Motor neuron (in vitro differentiated cells): Measurements from ENCODE around the gene INVS. TPM values are rescaled to one million over a fixed set of nuclear protein-coding genes. Genes with fewer than 3 reads are reported as not detected.
"Not testable (repeated sequence)": the region's sequence is repeated elsewhere in the genome, so short reads cannot be mapped to it uniquely, and the experiment has no call there.

ENCODE experiments used
- ATAC-seq, 8 experiments: fragments of 200-7000 bp; cut with Tn5 transposase; replicated peaks in 6 of 8; 2 replicates each; pipeline ENCODE4 v1.8.0; 2021; ENCODE audit warnings: mild to moderate bottlenecking in 8 of 8, moderate library complexity in 8 of 8
- H3K27ac ChIP-seq, 2 donors: fragments of 250-450 bp; sonication (Bioruptor Pico); 2 replicates each; pipeline ENCODE4 v1.9.0; 2021; ENCODE audit warnings: antibody characterized with exemption in 2 of 2, mild to moderate bottlenecking in 2 of 2, moderate library complexity in 1 of 2
- H3K4me1 ChIP-seq, 2 donors: fragments of 250-450 bp; sonication (Bioruptor Pico); replicated peaks in 1 of 2; 2 replicates each; pipeline ENCODE4 v1.6.1; 2021; ENCODE audit warnings: antibody characterized with exemption in 2 of 2, mild to moderate bottlenecking in 2 of 2, moderate library complexity in 1 of 2
- H3K4me3 ChIP-seq, 5 donors: fragments of 250-450 bp; sonication (Bioruptor Pico); 2 replicates each; pipeline ENCODE4 v1.9.0; 2021; ENCODE audit warnings: antibody characterized with exemption in 5 of 5, mild to moderate bottlenecking in 5 of 5, moderate library complexity in 4 of 5
- WGBS, 10 experiments: fragments of 450-650 bp; shearing (Covaris generic); methylation state at CpG; one replicate each; pipeline ENCODE4 v1.0.0; 2022; 5-methylcytosine and 5-hydroxymethylcytosine counted together
- in situ Hi-C, 9 experiments: fragments of 400-800 bp; cut with MboI; loops; one replicate each; pipeline ENCODE4 v1.15.0; 2021; ENCODE audit warnings: low sequenced_read_pairs in 9 of 9, low pct_unique_long_range_greater_than_20kb in 2 of 9; ENCODE audit not compliant: unreplicated experiment in 9 of 9
- total RNA-seq, 8 experiments: library from RNA; unstranded; fragments of 300-600 nt; gene quantifications; 2 replicates each; pipeline versions ENCODE4 v1.2.3 to v1.2.4, GENCODE V29; 2022

INVS gene
- total RNA-seq, 8 experiments from 2014 or later = 9.5 to 23.8 (median 13.8) TPM

DNA sequence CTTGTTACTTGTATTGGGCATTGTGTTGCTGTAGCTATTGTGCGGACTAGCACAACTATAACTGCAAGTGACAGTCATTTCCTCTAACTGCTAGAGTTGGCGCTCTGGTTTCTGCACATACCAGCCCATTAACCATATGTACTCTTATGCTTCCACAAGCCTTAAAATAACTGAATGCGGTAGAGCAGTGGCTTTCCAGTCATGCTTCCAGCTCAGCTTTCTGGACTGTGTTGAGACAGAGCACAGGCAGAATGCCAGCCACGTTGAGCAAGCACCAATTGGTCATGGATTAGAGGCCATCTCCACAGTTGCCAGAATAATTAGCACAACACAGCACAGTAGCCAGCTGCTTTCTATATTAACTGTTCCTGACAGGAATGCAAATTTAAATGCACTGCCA lies 12.2 kb downstream of the INVS start:
- Histone ChIP-seq H3K27ac (no peak overlapping the region), H3K4me3 (no peak overlapping the region), H3K4me1 (peaks cover 10 to 11% of the 10 kb centered on the region in 2 donors)
- peak in 7 of 8 experiments; percentile 34 to 100 (median 83) for ATAC-seq
- 0 to 100% (median 60%) methylated on average over 1 to 4 of the region's 4 CpGs; no CpG with 5 or more reads in 3 of the 10 experiments for WGBS, 10 experiments
- in situ Hi-C loops = no loop called here

DNA sequence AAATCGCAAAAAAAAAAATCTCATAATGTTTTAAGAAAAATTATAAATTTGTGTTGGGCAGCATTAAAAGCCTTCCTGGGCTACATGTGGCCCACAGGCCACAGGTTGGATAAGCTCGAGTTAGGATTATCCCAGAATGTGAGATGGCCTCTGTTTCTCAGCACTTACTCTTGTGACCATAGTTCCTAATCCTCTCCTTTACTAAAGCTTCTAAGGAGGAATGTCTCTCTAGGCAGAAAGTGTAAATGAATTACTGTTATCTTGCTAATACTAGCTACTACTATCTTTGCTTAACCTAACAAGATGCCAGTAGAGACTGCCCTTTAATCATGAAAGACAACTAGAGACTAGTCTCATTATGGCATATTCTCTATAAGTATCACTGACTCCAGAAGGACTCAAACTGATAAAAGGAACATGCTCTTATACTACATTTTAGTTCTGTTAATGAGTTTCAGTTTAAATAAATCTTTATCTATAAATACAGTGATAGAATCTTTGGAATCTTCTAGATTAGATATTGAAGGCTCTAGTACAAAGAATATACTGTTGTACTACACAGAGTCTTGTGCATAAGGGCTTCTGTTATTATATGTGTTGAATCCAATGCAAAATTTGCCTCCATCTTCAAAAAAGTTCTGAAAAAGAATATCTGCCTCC lies 13.8 kb downstream of the INVS start:
- no peak for ATAC-seq
- H3K4me3 ChIP-seq = no peak overlapping the region
- in situ Hi-C loops = no loop called here
- 79 to 100% (median 85%) methylated on average over 1 to 2 of the region's 2 CpGs for WGBS, 10 experiments
- peaks cover 6 to 10% of the 10 kb centered on the region in 2 donors for H3K4me1 ChIP-seq
- H3K27ac ChIP-seq = no peak overlapping the region

GRCh38 chr9:100117316-100117715 lies 18.3 kb downstream of the INVS start:
- WGBS, 10 experiments = 92 to 100% methylated on average over 1 to 2 of the region's 25 CpGs; no CpG with 5 or more reads in 8 of the 10 experiments
- Histone ChIP-seq H3K27ac (no peak overlapping the region), H3K4me1 (no peaks in the 10 kb centered on the region), H3K4me3 (no peak overlapping the region)
- in situ Hi-C loops = no loop called here
- no peak for ATAC-seq

GRCh38 chr9:100120286-100120685 lies 21.2 kb downstream of the INVS start:
- no peaks in the 10 kb centered on the region for H3K4me1 ChIP-seq
- in situ Hi-C loops = no loop called here
- no peak overlapping the region for H3K4me3 ChIP-seq
- no peak for ATAC-seq
- 78 to 100% (median 100%) methylated on average over 1 to 2 of the region's 2 CpGs; no CpG with 5 or more reads in 3 of the 10 experiments for WGBS, 10 experiments
- H3K27ac ChIP-seq = no peak overlapping the region

- no peak for ATAC-seq
- Histone ChIP-seq H3K4me1 (no peaks in the 10 kb centered on the region), H3K27ac (no peak overlapping the region), H3K4me3 (no peak overlapping the region)
- 83 to 100% (median 93%) methylated on average over 1 to 2 of the region's 2 CpGs; no CpG with 5 or more reads in 3 of the 10 experiments for WGBS, 10 experiments
- in situ Hi-C loops = no loop called here
Measured at GRCh38 chr9:100125236-100125635, 26.2 kb downstream of the INVS start.

DNA sequence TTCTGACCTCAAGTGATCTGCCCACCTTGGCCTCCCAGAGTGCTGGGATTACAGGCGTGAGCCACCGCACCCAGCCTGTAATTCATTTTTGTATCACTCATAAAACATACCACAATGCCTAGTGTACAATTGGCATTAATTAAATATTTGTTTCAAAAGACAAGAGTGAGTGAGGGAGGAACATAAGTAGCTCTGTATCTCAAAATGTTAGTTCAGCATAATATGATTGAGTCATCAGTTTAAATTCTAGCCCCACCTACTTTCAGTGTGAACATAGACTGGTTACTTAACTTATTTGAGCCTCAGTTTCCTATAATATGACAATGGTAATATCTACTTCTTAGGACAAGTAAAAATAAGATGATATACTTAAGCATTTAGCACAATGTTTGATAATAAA lies 26.9 kb downstream of the INVS start:
- 0 to 100% (median 64%) methylated on average over 1 to 2 of the region's 2 CpGs; no CpG with 5 or more reads in 6 of the 10 experiments for WGBS, 10 experiments
- ATAC-seq = peak in 2 of 8 experiments; percentile 52 to 65
- Histone ChIP-seq H3K4me3 (no peak overlapping the region), H3K27ac (no peak overlapping the region), H3K4me1 (no peaks in the 10 kb centered on the region)
- in situ Hi-C loops = no loop called here

- Histone ChIP-seq H3K4me3 (no peak overlapping the region), H3K4me1 (no peaks in the 10 kb centered on the region), H3K27ac (no peak overlapping the region)
- in situ Hi-C loops = no loop called here
- ATAC-seq = no peak
- 90 to 100% (median 100%) methylated on average over 1 to 2 of the region's 2 CpGs for WGBS, 10 experiments
Measured at GRCh38 chr9:100126423-100126822, 27.4 kb downstream of the INVS start.

- no peak overlapping the region for H3K4me3 ChIP-seq
- H3K27ac ChIP-seq = no peak overlapping the region
- in situ Hi-C loops = no loop called here
- H3K4me1 ChIP-seq = no peaks in the 10 kb centered on the region
- ATAC-seq = no peak
Measured at GRCh38 chr9:100129772-100130171, 30.7 kb downstream of the INVS start.

DNA sequence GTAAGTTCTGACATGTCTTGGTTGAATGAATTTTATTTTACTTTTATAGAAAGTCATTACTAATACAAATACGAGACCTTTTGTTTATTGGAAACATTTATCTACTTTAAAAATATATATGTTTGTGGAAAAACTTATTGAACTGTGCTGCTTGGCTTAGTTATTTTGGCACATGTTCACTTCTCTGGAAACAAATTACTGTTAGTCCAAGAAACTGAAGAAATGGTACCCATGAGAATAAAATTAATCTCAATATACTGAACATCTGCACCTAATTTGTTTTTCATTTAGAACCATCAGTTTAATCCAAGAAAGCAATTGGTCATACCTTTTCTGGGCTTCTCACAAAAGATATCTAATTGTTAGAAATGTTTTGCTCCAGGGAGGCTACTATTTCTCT lies 32.2 kb downstream of the INVS start:
- no peak overlapping the region for H3K27ac ChIP-seq
- H3K4me1 ChIP-seq = no peaks in the 10 kb centered on the region
- WGBS, 10 experiments = 60 to 100% (median 88%) methylated on average over 1 of the region's 1 CpG; no CpG with 5 or more reads in 2 of the 10 experiments
- in situ Hi-C loops = no loop called here
- no peak overlapping the region for H3K4me3 ChIP-seq
- ATAC-seq = no peak

GRCh38 chr9:100131875-100132430 lies 32.9 kb downstream of the INVS start:
- ATAC-seq = no peak
- no peaks in the 10 kb centered on the region for H3K4me1 ChIP-seq
- no peak overlapping the region for H3K4me3 ChIP-seq
- H3K27ac ChIP-seq = no peak overlapping the region
- WGBS, 10 experiments = 80 to 100% (median 96%) methylated on average over 1 to 3 of the region's 3 CpGs
- in situ Hi-C loops = no loop called here

GRCh38 chr9:100134731-100135130 lies 35.7 kb downstream of the INVS start:
- in situ Hi-C loops = no loop called here
- no peak for ATAC-seq

DNA sequence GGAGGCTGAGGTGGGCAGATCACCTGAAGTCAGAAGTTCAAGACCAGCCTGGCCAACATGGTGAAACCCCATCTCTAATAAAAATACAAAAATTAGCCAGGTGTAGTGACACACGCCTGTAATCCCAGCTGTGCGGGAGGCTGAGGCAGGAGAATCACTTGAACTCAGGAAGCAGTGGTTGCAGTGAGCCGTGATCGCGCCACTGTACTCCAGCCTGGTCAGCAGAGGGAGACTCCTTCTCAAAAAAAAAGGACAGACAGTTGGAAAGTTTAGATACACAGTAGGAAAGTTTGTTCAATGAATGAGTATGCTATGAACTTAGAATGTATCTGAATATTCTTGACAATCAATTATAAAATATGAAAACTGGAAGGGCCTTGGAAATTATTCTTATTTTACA lies 37.8 kb downstream of the INVS start:
- H3K4me1 ChIP-seq, H3K4me3 ChIP-seq, ATAC-seq, in situ Hi-C loops, H3K27ac ChIP-seq: not testable (repeated sequence)
- 60 to 100% (median 89%) methylated on average over 1 to 5 of the region's 5 CpGs; no CpG with 5 or more reads in 3 of the 10 experiments for WGBS, 10 experiments

More at GRCh38 chr9:100134731-100135130, 35.7 kb downstream of the INVS start:
- 60 to 100% (median 90%) methylated on average over 1 to 3 of the region's 3 CpGs for WGBS, 10 experiments
- Histone ChIP-seq H3K4me3 (no peak overlapping the region), H3K27ac (no peak overlapping the region), H3K4me1 (no peaks in the 10 kb centered on the region)

DNA sequence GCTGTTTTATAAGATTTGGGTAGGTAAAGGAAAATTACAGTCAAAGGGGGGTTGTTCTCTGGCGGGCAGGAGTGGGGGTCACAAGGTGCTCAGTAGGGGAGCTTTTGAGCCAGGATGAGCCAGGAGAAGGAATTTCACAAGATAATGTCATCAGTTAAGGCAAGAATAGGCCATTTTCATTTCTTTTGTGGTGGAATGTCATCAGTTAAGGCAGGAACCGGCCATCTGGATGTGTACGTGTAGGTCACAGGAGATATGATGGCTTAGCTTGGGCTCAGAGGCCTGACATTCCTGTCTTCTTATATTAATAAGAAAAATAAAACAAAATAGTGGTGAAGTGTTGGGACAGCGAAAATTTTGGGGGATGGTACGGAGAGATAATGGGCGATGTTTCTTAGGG lies 41.3 kb downstream of the INVS start:
- ATAC-seq, in situ Hi-C loops, H3K27ac ChIP-seq, H3K4me1 ChIP-seq, H3K4me3 ChIP-seq: not testable (repeated sequence)
- WGBS, 10 experiments = 96 to 100% (median 100%) methylated on average over 1 to 3 of the region's 6 CpGs; no CpG with 5 or more reads in 3 of the 10 experiments

DNA sequence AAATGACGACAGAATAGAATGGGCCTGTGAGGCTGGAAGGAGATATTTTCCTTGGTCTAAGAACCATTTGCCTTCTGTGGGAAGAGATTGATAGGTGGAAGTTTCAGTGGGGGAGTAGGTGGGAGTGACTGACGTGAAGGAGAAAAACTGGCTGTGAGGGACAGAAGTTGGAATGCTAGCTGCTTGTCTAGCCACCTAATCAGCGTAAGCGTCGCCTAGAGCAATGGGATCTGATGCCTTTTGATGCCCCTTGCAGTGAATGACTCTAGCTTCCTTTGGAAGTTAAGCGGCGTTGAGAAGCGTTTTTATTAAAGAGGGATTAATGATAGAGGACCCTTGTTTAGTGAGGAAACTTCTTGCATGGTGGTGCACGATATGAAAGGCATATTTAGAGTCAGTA lies 42.8 kb downstream of the INVS start:
- WGBS, 10 experiments = 92 to 100% (median 98%) methylated on average over 1 to 8 of the region's 9 CpGs; no CpG with 5 or more reads in 2 of the 10 experiments
- H3K27ac ChIP-seq, H3K4me1 ChIP-seq, ATAC-seq, in situ Hi-C loops, H3K4me3 ChIP-seq: not testable (repeated sequence)
